Neural crest cell (in vitro differentiated cells): ENCODE results near the gene HSF2BP. TPM values are rescaled to one million over a fixed set of nuclear protein-coding genes. Genes with fewer than 3 reads are reported as not detected.
"Not testable (repeated sequence)": the region's sequence is repeated elsewhere in the genome, so short reads cannot be mapped to it uniquely, and the experiment has no call there.

ENCODE experiments used
- DNase-seq: peaks from one replicate; pipeline ENCODE4 v3.0.0; 2021; ENCODE audit warnings: low read depth, mixed read lengths, low spot score
- H3K27ac Mint-ChIP-seq: one replicate; pipeline ENCODE4 v1.8.0; 2021; ENCODE audit warnings: mild to moderate bottlenecking, mixed read lengths; ENCODE audit not compliant: unreplicated experiment
- H3K27me3 Mint-ChIP-seq: 2 replicates; pipeline ENCODE4 v1.8.0; 2021; ENCODE audit warnings: low read depth, mild to moderate bottlenecking, mixed read lengths
- H3K36me3 Mint-ChIP-seq: 2 replicates; pipeline ENCODE4 v1.8.0; 2021; ENCODE audit warnings: low read depth, mild to moderate bottlenecking, mixed read lengths
- H3K4me1 Mint-ChIP-seq: 2 replicates; pipeline ENCODE4 v1.8.0; 2021; ENCODE audit warnings: mixed read lengths
- H3K4me3 Mint-ChIP-seq: one replicate; pipeline ENCODE4 v1.8.0; 2021; ENCODE audit warnings: mild to moderate bottlenecking, mixed read lengths
- H3K9me3 Mint-ChIP-seq: 2 replicates; pipeline ENCODE4 v1.8.0; 2021; ENCODE audit warnings: mixed read lengths
- CTCF ChIP-seq: fragments of 200-600 bp; sonication (generic); conservative IDR thresholded peaks from 2 replicates; pipeline ENCODE4 v1.5.0; 2021; ENCODE audit warnings: antibody characterized with exemption, mild to moderate bottlenecking
- total RNA-seq: library from RNA; stranded (reverse); gene quantifications from 2 replicates; pipeline ENCODE4 v1.2.1, GENCODE V29; 2021

The HSF2BP gene
- total RNA-seq, 1 donor from 2014 or later = 2.3 TPM

GRCh38 chr21:43575473-43575844 lies 83.8 kb downstream of the HSF2BP start:
- no peaks in the 10 kb centered on the region for H3K27me3 Mint-ChIP-seq
- no peak for DNase-seq
- peaks cover 19% of the 10 kb centered on the region for H3K4me1 Mint-ChIP-seq
- no peak for TF ChIP-seq CTCF
- H3K9me3 Mint-ChIP-seq = no peaks in the 10 kb centered on the region
- H3K36me3 Mint-ChIP-seq = no peaks in the 10 kb centered on the region
- no peak overlapping the region for H3K4me3 Mint-ChIP-seq
- H3K27ac Mint-ChIP-seq = no peak overlapping the region

- H3K4me1 Mint-ChIP-seq = peaks cover 15% of the 10 kb centered on the region
- H3K27me3 Mint-ChIP-seq = no peaks in the 10 kb centered on the region
These were observed 84.4 kb downstream of the HSF2BP start for GRCh38 chr21:43574741-43575472.

GRCh38 chr21:43573921-43574320 lies 85.4 kb downstream of the HSF2BP start:
- Mint-ChIP-seq H3K4me1 (peaks cover 5% of the 10 kb centered on the region), H3K9me3 (no peaks in the 10 kb centered on the region), H3K4me3 (no peak overlapping the region), H3K27ac (no peak overlapping the region), H3K27me3 (no peaks in the 10 kb centered on the region), H3K36me3 (no peaks in the 10 kb centered on the region)
- no peak for TF ChIP-seq CTCF
- no peak for DNase-seq

More at GRCh38 chr21:43574741-43575472, 84.4 kb downstream of the HSF2BP start:
- Mint-ChIP-seq H3K9me3 (no peaks in the 10 kb centered on the region), H3K27ac (peak overlapping the region; percentile 76), H3K36me3 (no peaks in the 10 kb centered on the region), H3K4me3 (no peak overlapping the region)
- TF ChIP-seq CTCF = no peak
- no peak for DNase-seq

- Mint-ChIP-seq H3K4me3 (no peak overlapping the region), H3K27ac (no peak overlapping the region), H3K27me3 (no peaks in the 10 kb centered on the region), H3K36me3 (no peaks in the 10 kb centered on the region), H3K4me1 (peaks cover 3% of the 10 kb centered on the region), H3K9me3 (no peaks in the 10 kb centered on the region)
- no peak for TF ChIP-seq CTCF
- no peak for DNase-seq
These were observed 86.8 kb downstream of the HSF2BP start for GRCh38 chr21:43572446-43572845.

GRCh38 chr21:43571976-43572375 lies 87.3 kb downstream of the HSF2BP start:
- Mint-ChIP-seq H3K27me3 (no peaks in the 10 kb centered on the region), H3K4me3 (no peak overlapping the region), H3K4me1 (peaks cover 3% of the 10 kb centered on the region), H3K9me3 (no peaks in the 10 kb centered on the region), H3K27ac (no peak overlapping the region), H3K36me3 (no peaks in the 10 kb centered on the region)
- no peak for DNase-seq
- TF ChIP-seq CTCF = no peak

GRCh38 chr21:43570195-43570594 lies 89.1 kb downstream of the HSF2BP start:
- H3K27me3 Mint-ChIP-seq, DNase-seq: not testable (repeated sequence)

GRCh38 chr21:43562451-43562850 lies 96.8 kb downstream of the HSF2BP start:
- not testable (repeated sequence) for H3K27me3 Mint-ChIP-seq, H3K4me3 Mint-ChIP-seq, DNase-seq, H3K4me1 Mint-ChIP-seq, H3K9me3 Mint-ChIP-seq, H3K27ac Mint-ChIP-seq, H3K36me3 Mint-ChIP-seq

More at GRCh38 chr21:43570195-43570594, 89.1 kb downstream of the HSF2BP start:
- H3K36me3 Mint-ChIP-seq, H3K4me1 Mint-ChIP-seq, H3K9me3 Mint-ChIP-seq, H3K4me3 Mint-ChIP-seq, H3K27ac Mint-ChIP-seq: not testable (repeated sequence)

- not testable (repeated sequence) for H3K27ac Mint-ChIP-seq, H3K36me3 Mint-ChIP-seq, H3K27me3 Mint-ChIP-seq, DNase-seq, H3K4me1 Mint-ChIP-seq, H3K9me3 Mint-ChIP-seq, H3K4me3 Mint-ChIP-seq
These were observed 118.7 kb downstream of the HSF2BP start for GRCh38 chr21:43540561-43540960.

GRCh38 chr21:43522495-43523131 lies 136.7 kb downstream of the HSF2BP start:
- H3K4me1 Mint-ChIP-seq, H3K4me3 Mint-ChIP-seq, H3K27ac Mint-ChIP-seq, H3K27me3 Mint-ChIP-seq, DNase-seq, H3K9me3 Mint-ChIP-seq, H3K36me3 Mint-ChIP-seq: not testable (repeated sequence)
